ENCODE measurements around the gene NISCH.

The NISCH gene

GRCh38 chr3:52471371-52472238 is 16.2 kb downstream of the NISCH start:
- no peak for DNase-seq (ENCODE audit: low read depth in 2 of 2)

GRCh38 chr3:52472239-52473000 is 17.0 kb downstream of the NISCH start:
- no peak for DNase-seq (ENCODE audit: low read depth in 2 of 2)

GRCh38 chr3:52473026-52473425 is 17.6 kb downstream of the NISCH start:
- no peak for DNase-seq (ENCODE audit: low read depth in 2 of 2)

- no peak for DNase-seq (ENCODE audit: low read depth in 2 of 2)
These were observed 21.8 kb downstream of the NISCH start for GRCh38 chr3:52477076-52477795.

- DNase-seq (ENCODE audit: low read depth in 2 of 2): no peak
These were observed 22.3 kb downstream of the NISCH start for GRCh38 chr3:52477796-52478095.

GRCh38 chr3:52479037-52479876 is 23.9 kb downstream of the NISCH start:
- no peak for DNase-seq (ENCODE audit: low read depth in 2 of 2)

- no peak for DNase-seq (ENCODE audit: low read depth in 2 of 2)
These were observed 24.6 kb downstream of the NISCH start for GRCh38 chr3:52479877-52480575.

- DNase-seq (ENCODE audit: low read depth in 2 of 2): no peak
These were observed 25.6 kb downstream of the NISCH start for GRCh38 chr3:52480768-52481715.

GRCh38 chr3:52481819-52482521 is 26.6 kb downstream of the NISCH start:
- DNase-seq (ENCODE audit: low read depth in 2 of 2): no peak

- DNase-seq (ENCODE audit: low read depth in 2 of 2): no peak
These were observed 27.7 kb downstream of the NISCH start for GRCh38 chr3:52483081-52483480.

- no peak for DNase-seq (ENCODE audit: low read depth in 2 of 2)
These were observed 28.4 kb downstream of the NISCH start for GRCh38 chr3:52483577-52484381.

GRCh38 chr3:52484680-52485461 is 29.5 kb downstream of the NISCH start:
- DNase-seq (ENCODE audit: low read depth in 2 of 2): no peak

- no peak for DNase-seq (ENCODE audit: low read depth in 2 of 2)
These were observed 31.8 kb downstream of the NISCH start for GRCh38 chr3:52487050-52487787.

GRCh38 chr3:52487788-52488691 is 32.6 kb downstream of the NISCH start:
- DNase-seq (ENCODE audit: low read depth in 2 of 2): no peak

GRCh38 chr3:52488746-52489145 is 33.3 kb downstream of the NISCH start:
- DNase-seq (ENCODE audit: low read depth in 2 of 2): no peak

- DNase-seq (ENCODE audit: low read depth in 2 of 2): no peak
These were observed 34.0 kb downstream of the NISCH start for GRCh38 chr3:52489453-52489852.
